Gastroesophageal sphincter (tissue), 4 donors: ENCODE results near the gene ATP5MK. TPM values are rescaled to one million over a fixed set of nuclear protein-coding genes. Genes with fewer than 3 reads are reported as not detected.

Experiments used
- ATAC-seq: fragments of 150-250 bp; one replicate; pipeline ENCODE4 v1.9.1; 2016; ENCODE audit warnings: mild to moderate bottlenecking, moderate library complexity
- H3K27ac ChIP-seq, 4 donors: fragments of 200-600 bp; sonication (generic) in 3 of 4; 1 replicate in 3 of 4; 2 replicates in 1 of 4; pipeline ENCODE4 v1.5.1; 2016 to 2019
- H3K27me3 ChIP-seq: fragments of 200-600 bp; sonication (generic); one replicate; pipeline ENCODE4 v1.5.1; 2019
- H3K36me3 ChIP-seq, 2 donors: fragments of 200-600 bp; sonication (generic); one replicate each; pipeline ENCODE4 v1.5.1; 2019; ENCODE audit warnings: control low read depth in 1 of 2
- H3K4me1 ChIP-seq, 3 donors: fragments of 200-600 bp; sonication (generic); 1 replicate in 2 of 3; 2 replicates in 1 of 3; pipeline ENCODE4 v1.5.1; 2016 to 2019; ENCODE audit warnings: control low read depth in 2 of 3
- H3K4me3 ChIP-seq, 2 donors: fragments of 200-600 bp; sonication (generic); one replicate each; pipeline ENCODE4 v1.5.1; 2019; ENCODE audit warnings: mild to moderate bottlenecking in 1 of 2, moderate library complexity in 1 of 2
- H3K9me3 ChIP-seq, 3 donors: fragments of 200-600 bp; sonication (generic); one replicate each; pipeline ENCODE4 v1.5.1; 2017 to 2019; ENCODE audit warnings: control low read depth in 2 of 3
- CTCF ChIP-seq, 4 experiments: fragments of 200-600 bp in 2 of 4; fragments of 450-650 bp in 2 of 4; sonication (generic) in 1 of 4; IDR thresholded peaks; one replicate each; pipeline ENCODE4 v1.5.1; 2017 to 2019; ENCODE audit warnings: antibody characterized with exemption in 4 of 4, mild to moderate bottlenecking in 2 of 4, moderate library complexity in 2 of 4
- EP300 ChIP-seq: sonication (generic); formaldehyde crosslinking; IDR thresholded peaks from one replicate; pipeline ENCODE4 v1.6.1; 2017; ENCODE audit warnings: antibody characterized with exemption, mild to moderate bottlenecking
- POLR2A ChIP-seq, 2 donors: fragments of 450-650 bp; IDR thresholded peaks; one replicate each; pipeline ENCODE4 v1.6.1; 2017; ENCODE audit warnings: antibody characterized with exemption in 2 of 2, mild to moderate bottlenecking in 2 of 2, moderate library complexity in 1 of 2
- POLR2AphosphoS5 ChIP-seq: sonication (generic); formaldehyde crosslinking; IDR thresholded peaks from one replicate; pipeline ENCODE4 v1.6.1; 2017; ENCODE audit warnings: antibody characterized with exemption
- WGBS, 2 donors: methylation state at CpG; one replicate each; pipeline ENCODE4 v1.1.5; 2018; ENCODE audit warnings: low coverage in 1 of 2; 5-methylcytosine and 5-hydroxymethylcytosine counted together
- total RNA-seq, 4 donors: library from RNA; depleted of rRNA; stranded (reverse); fragments of >200 nt; gene quantifications; one replicate each; pipeline ENCODE4 v1.1.0, GENCODE V29; 2016

ATP5MK gene
- total RNA-seq, result 100 to 1,000 TPM; 321 to 561 (median 470) TPM

- Histone ChIP-seq H3K9me3 (no peaks in the 10 kb centered on the region), H3K4me1 (peaks cover 15 to 51% (median 18%) of the 10 kb centered on the region in 3 donors), H3K27me3 (no peaks in the 10 kb centered on the region), H3K4me3 (peak within 1 kb of the TSS; percentile 70 to 91), H3K27ac (peak within 1 kb of the TSS; percentile 56 to 92 (median 92)), H3K36me3 (peaks cover 0 to 44% of the 10 kb centered on the region in 2 donors)
- TF ChIP-seq EP300, result no peak
- peak; percentile 41 to 46 for TF ChIP-seq POLR2A (IDR thresholded peaks at IDR 0.05)
- peak in 2 of 4 experiments; percentile 9 to 27 for TF ChIP-seq CTCF (IDR thresholded peaks at IDR 0.05)
- TF ChIP-seq POLR2AphosphoS5, result peak; percentile 78
- peak; percentile 100 for ATAC-seq
- 0 to 1% methylated on average over 14 to 15 of the region's 56 CpGs for WGBS, 2 donors
Measured at GRCh38 chr10:103396067-103396788, at the start of gene ATP5MK, which contains the start of gene PDCD11. ATP5MK (minus strand) TSS chr10:103396475; CDS start chr10:103392457, 4,018 bp downstream. PDCD11 (plus strand) TSS chr10:103396626; CDS start chr10:103398427, 1,801 bp downstream.

GRCh38 chr10:103445366-103445765 lies 49.1 kb upstream of the ATP5MK start:
- Histone ChIP-seq H3K27ac (peak overlapping the region; percentile 44 to 91 (median 88)), H3K4me1 (peaks cover 0 to 85% (median 51%) of the 10 kb centered on the region in 3 donors), H3K36me3 (peaks cover 0 to 100% of the 10 kb centered on the region in 2 donors), H3K27me3 (no peaks in the 10 kb centered on the region), H3K4me3 (no peak overlapping the region), H3K9me3 (no peaks in the 10 kb centered on the region)
- WGBS, 2 donors, result 79 to 87% methylated on average over 3 to 7 of the region's 9 CpGs
- ATAC-seq, result no peak
- no peak for TF ChIP-seq POLR2AphosphoS5
- TF ChIP-seq POLR2A (IDR thresholded peaks at IDR 0.05), result no peak

GRCh38 chr10:103444478-103444877 lies 48.2 kb upstream of the ATP5MK start:
- Histone ChIP-seq H3K9me3 (no peaks in the 10 kb centered on the region), H3K27ac (peak overlapping the region in 3 of 4 donors; percentile 86 to 91 (median 90)), H3K4me3 (no peak overlapping the region), H3K36me3 (peaks cover 0 to 100% of the 10 kb centered on the region in 2 donors), H3K27me3 (no peaks in the 10 kb centered on the region), H3K4me1 (peaks cover 0 to 76% (median 42%) of the 10 kb centered on the region in 3 donors)
- no peak for ATAC-seq
- TF ChIP-seq POLR2AphosphoS5, result no peak
- no peak for TF ChIP-seq CTCF (IDR thresholded peaks at IDR 0.05)
- no peak for TF ChIP-seq POLR2A (IDR thresholded peaks at IDR 0.05)
- no peak for TF ChIP-seq EP300
- 90% methylated on average over 2 of the region's 10 CpGs; no CpG with 5 or more reads in 1 of the 2 donors for WGBS, 2 donors

GRCh38 chr10:103443475-103444185 lies 47.4 kb upstream of the ATP5MK start:
- ATAC-seq, result no peak
- peaks cover 0 to 100% of the 10 kb centered on the region in 2 donors for H3K36me3 ChIP-seq
- H3K4me3 ChIP-seq, result no peak overlapping the region
- TF ChIP-seq POLR2AphosphoS5 (no peak), EP300 (no peak), CTCF (IDR thresholded peaks at IDR 0.05) (no peak), POLR2A (IDR thresholded peaks at IDR 0.05) (no peak)
- WGBS, 2 donors, result 80 to 83% methylated on average over 7 to 8 of the region's 23 CpGs
- no peaks in the 10 kb centered on the region for H3K27me3 ChIP-seq
- no peaks in the 10 kb centered on the region for H3K9me3 ChIP-seq
- peaks cover 0 to 67% (median 36%) of the 10 kb centered on the region in 3 donors for H3K4me1 ChIP-seq
- peak overlapping the region in 3 of 4 donors; percentile 26 to 91 (median 86) for H3K27ac ChIP-seq

- no peak for ATAC-seq
- Histone ChIP-seq H3K27me3 (no peaks in the 10 kb centered on the region), H3K36me3 (peaks cover 0 to 100% of the 10 kb centered on the region in 2 donors), H3K27ac (peak overlapping the region in 3 of 4 donors; percentile 10 to 31 (median 29)), H3K4me3 (no peak overlapping the region), H3K9me3 (no peaks in the 10 kb centered on the region), H3K4me1 (peaks cover 0 to 51% (median 21%) of the 10 kb centered on the region in 3 donors)
- 60% methylated on average over 1 of the region's 13 CpGs; no CpG with 5 or more reads in 1 of the 2 donors for WGBS, 2 donors
- TF ChIP-seq EP300 (no peak), CTCF (IDR thresholded peaks at IDR 0.05) (no peak), POLR2AphosphoS5 (no peak), POLR2A (IDR thresholded peaks at IDR 0.05) (no peak)
Measured at GRCh38 chr10:103442031-103442461, 45.8 kb upstream of the ATP5MK start.
